Measurements from ENCODE around the gene PAXX. TPM values are rescaled to one million over a fixed set of nuclear protein-coding genes. Genes with fewer than 3 reads are reported as not detected.
A peak's percentile ranks its signal among the peaks of the same experiment; 100 is the strongest.

PAXX gene
- total and polyA plus RNA-seq, 9 of the 15 experiments (the other 6 are each of a cell fraction or from before 2014, with no cell fraction given): 1.2 to 175 (median 38.5) TPM

- ATAC-seq (no peak), FAIRE-seq (no peak), DNase-seq (ENCODE audit: extremely low read depth in 1 of 4, low spot score in 3 of 4) (no peak)
- no peaks in the 10 kb centered on the region for H3K36me3 ChIP-seq (ENCODE audit: control insufficient read depth, insufficient read depth, low read length)
- no peak for TF ChIP-seq PTRF (tag; IDR thresholded peaks at IDR 0.05)
- TF ChIP-seq TCF3 (CRISPR knock-in tag; IDR thresholded peaks at IDR 0.05): no peak
- TF ChIP-seq RFX1 (IDR thresholded peaks at IDR 0.05): no peak
- TF ChIP-seq ZFX (CRISPR knock-in tag; IDR thresholded peaks at IDR 0.05): 0 out of 2 replicates have a peak, but pooled peaks have one; percentile 16
- 0 out of 2 replicates have a peak, but pooled peaks have one; percentile 32 for TF ChIP-seq MAX (CRISPR knock-in tag; IDR thresholded peaks at IDR 0.05)
- TF ChIP-seq HNRNPL (IDR thresholded peaks at IDR 0.05; ENCODE audit: low read depth, low read length): peak; percentile 88; the same call in 1 of the 2 replicates
- TF ChIP-seq ZKSCAN8 (CRISPR knock-in tag; IDR thresholded peaks at IDR 0.05): no peak
- H3K4me2 ChIP-seq (ENCODE audit: insufficient read depth, low read length): peak overlapping the region; percentile 82
- peak overlapping the region; percentile 97 for H2AFZ ChIP-seq (ENCODE audit: low read depth, low read length)
- H4K20me1 ChIP-seq (replicated peaks; ENCODE audit: control insufficient read depth, insufficient read depth, low read length): no peaks in the 10 kb centered on the region
- no peaks in the 10 kb centered on the region for H3K9me1 ChIP-seq (ENCODE audit: control insufficient read depth, insufficient read depth, low read length)
- no peaks in the 10 kb centered on the region for H3K27me3 ChIP-seq (ENCODE audit: control insufficient read depth in 2 of 2, insufficient read depth in 2 of 2, low read length in 2 of 2)
- H3K4me1 ChIP-seq (replicated peaks in 1 of 2; ENCODE audit: control insufficient read depth in 2 of 2, insufficient read depth in 2 of 2, low read length in 2 of 2): peaks cover 9 to 96% of the 10 kb centered on the region in 2 experiments; a peak in 4 of 5 replicates
- POLR2A ChIA-PET: interaction anchor here (1.5 kb wide), 2 partner anchors 11 to 13 kb away, joined by 4 to 5 read pairs; no protein-coding TSS in a partner anchor
- H3K27ac ChIP-seq (ENCODE audit: extremely low read depth, low read depth, low read length): peak overlapping the region; percentile 59; the same call in 1 of the 3 replicates
- H3K79me2 ChIP-seq (ENCODE audit: control insufficient read depth, insufficient read depth, low read length): no peaks in the 10 kb centered on the region
- in situ Hi-C loops (cut with MboI): no loop called here
- peak overlapping the region; percentile 54 for H3K4me3 ChIP-seq
- intact Hi-C loops (cut with micrococcal nuclease): no loop called here
- WGBS (ENCODE audit: insufficient coverage, low coverage, missing lambda C conversion rate): 49% methylated on average over 17 of the region's 33 CpGs
- CTCF ChIA-PET (ENCODE audit: low intra/inter-chr PET ratio): no interaction called here
- peak overlapping the region; percentile 51 to 92; a peak in 3 of 4 replicates for H3K9ac ChIP-seq (ENCODE audit: insufficient read depth in 1 of 2, low read depth in 2 of 2, low read length in 2 of 2)
- no peaks in the 10 kb centered on the region for H3K9me3 ChIP-seq (replicated peaks; ENCODE audit: control insufficient read depth, insufficient read depth, low read depth, low read length)
- no TSS peak for BruUV-seq (replicated peaks)
These were observed 14.6 kb upstream of the PAXX start for GRCh38 chr9:136977649-136978072.

All from K562 (cell line).